Stimulated activated CD4-positive, alpha-beta T cell treated with anti-CD3 and anti-CD28 coated beads, Interleukin-2, amount 100 ng/mL, for 48 hours (primary cell): ENCODE results near the gene ARL3.
A peak's percentile ranks its signal among the peaks of the same experiment; 100 is the strongest.
"Not testable (repeated sequence)": the region's sequence is repeated elsewhere in the genome, so short reads cannot be mapped to it uniquely, and the experiment has no call there.

ENCODE experiments used
- DNase-seq, 2 donors: peaks; one replicate each; pipeline ENCODE4 v3.0.0-alpha.2; 2020

The ARL3 gene

GRCh38 chr10:102735065-102735562, 20.9 kb upstream of the ARL3 start:
- DNase-seq, result no peak

GRCh38 chr10:102732661-102733060, 18.5 kb upstream of the ARL3 start:
- DNase-seq, result no peak

DNA sequence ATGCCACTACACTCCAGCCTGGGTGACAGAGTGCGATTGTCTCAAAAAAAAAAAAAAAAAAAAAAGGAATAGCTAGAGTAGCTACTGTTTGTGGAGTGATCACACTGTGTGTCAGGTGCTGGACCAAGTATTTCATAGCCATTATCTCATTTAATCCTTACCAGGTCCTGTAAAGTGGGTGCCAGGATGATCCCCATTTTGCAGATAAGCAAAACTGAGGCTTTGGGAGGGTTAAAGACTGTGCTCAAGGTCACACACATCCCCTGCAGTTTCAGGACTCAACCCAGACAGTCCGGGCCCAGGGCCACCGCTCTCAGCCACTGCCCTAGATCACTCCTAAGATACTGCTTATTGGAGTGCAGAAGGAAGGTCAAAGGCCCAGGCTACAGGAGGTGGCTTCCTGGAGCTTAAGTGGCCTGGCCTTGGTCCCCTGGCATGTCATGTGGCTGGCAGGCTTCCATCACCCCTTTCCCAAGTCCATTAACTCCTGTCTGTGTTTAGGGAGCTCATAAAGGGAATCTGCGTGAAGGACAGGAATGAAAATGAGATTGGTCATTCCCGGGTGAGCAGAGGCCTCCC, 17.1 kb upstream of the ARL3 start:
- DNase-seq, result no peak

DNA sequence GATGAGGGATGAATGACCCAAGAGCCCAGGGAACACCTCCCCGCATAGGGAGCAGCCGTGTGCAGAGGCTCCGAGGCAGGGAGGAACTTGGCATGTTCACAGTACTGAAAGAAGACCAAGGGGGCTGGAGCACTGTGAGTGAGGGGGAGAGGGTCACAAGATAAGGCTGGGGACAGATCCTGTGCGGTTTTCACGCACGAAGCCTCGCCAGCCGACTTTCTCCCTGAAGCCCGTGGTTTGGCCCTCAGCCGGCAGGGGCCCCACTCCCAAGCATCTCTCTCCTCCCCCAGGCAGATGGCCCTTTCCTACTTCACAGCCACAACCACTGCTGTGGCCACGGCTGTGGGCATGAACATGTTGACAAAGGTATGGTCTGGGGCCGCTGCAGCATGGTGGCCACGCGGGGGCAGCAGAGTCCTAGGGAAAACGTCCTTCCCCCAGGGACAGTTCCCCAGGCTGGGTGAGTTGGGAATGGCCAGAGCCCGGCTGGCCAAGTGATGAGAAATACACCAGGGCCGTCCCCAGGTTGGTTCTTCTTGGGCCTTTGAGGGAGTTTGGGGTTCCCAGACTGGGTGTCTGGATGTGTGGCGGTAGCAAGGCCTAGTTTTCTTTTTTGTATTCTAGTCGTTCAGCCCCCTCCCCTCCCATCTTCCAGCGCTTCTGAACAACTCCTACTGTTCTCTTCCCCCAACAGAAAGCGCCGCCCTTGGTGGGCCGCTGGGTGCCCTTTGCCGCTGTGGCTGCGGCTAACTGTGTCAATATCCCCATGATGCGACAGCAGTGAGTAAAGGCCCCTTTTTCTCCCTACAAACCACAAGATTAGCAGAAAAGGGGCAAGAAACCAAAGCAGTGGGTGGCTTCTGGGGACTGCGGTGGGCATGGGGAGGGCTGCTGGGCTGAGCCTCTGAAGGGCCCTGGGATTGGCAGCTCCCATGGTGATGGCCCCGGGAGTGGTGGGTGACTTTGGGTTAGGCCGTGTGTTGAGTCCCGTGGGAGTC, 15.1 kb upstream of the ARL3 start:
- peak; percentile 51 to 57 for DNase-seq

- DNase-seq, result no peak
Observed at GRCh38 chr10:102727037-102727818, 13.0 kb upstream of the ARL3 start.

- DNase-seq, result no peak
Observed at GRCh38 chr10:102726274-102726673, 12.1 kb upstream of the ARL3 start.

GRCh38 chr10:102723989-102724388, 9.8 kb upstream of the ARL3 start:
- DNase-seq, result no peak

DNA sequence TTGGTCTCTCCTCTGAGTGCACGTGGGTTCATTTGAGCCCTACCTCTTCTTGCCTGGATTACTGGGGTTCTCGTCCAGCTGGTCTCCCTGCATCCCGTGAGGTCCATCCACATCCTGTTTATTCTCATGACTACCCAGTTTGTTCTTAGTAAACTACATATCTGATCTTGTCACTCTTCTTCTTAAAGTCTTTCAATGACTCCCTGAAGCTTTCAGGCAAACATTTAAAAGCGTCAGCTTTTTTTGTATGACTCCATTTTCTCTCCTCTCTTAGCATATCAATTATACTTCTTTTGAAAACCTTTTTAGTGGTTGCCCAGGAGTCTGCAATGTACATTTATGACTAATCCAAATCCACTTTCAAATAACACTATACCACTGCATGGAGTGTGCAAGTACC, 7.8 kb upstream of the ARL3 start:
- no peak for DNase-seq

DNA sequence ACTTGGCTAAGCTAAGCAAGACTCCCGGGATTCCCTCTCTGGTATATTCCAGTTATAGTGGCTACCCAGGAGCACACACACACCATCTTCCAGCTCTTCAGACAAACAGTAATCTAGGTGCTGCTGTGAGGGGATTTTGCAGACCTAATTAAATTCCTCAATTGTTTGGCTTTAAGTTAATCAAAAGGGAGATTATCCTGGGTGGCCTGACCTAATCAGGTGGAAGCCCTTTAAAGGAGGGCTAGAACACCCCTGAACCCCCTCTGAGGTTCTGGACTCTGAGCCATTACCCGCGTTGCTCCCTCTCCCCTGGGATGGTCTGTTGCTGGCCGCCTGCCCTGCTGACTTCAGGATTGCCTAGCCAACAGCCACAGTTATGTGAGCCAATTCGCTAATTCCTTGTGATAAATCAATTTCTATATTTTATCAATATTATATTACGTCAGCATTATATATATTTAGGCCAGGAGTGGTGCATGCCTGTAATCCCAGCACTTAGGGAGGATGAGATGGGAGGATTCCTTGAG, 6.6 kb upstream of the ARL3 start:
- no peak for DNase-seq

DNA sequence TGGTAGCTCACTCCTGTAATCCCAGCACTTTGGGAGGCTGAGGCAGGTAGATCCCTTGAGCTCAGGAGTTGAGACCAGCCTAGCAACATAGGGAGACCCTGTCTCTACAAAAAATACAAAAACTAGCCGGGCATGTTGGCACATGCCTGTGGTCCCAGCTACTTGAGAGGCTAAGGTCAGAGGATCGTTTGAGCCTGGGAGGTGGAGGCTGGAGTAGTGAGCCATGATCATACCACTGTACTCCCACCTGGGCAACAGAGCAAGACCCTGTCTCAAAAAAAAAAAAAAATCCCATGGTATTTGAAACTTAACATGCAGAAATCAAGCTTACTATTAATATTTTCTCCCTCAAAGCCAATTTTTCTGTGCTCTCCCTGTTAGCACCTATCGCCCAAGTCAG, 6.1 kb upstream of the ARL3 start:
- DNase-seq, result no peak

- no peak for DNase-seq
Observed at GRCh38 chr10:102718220-102718619, 4.0 kb upstream of the ARL3 start.

DNA sequence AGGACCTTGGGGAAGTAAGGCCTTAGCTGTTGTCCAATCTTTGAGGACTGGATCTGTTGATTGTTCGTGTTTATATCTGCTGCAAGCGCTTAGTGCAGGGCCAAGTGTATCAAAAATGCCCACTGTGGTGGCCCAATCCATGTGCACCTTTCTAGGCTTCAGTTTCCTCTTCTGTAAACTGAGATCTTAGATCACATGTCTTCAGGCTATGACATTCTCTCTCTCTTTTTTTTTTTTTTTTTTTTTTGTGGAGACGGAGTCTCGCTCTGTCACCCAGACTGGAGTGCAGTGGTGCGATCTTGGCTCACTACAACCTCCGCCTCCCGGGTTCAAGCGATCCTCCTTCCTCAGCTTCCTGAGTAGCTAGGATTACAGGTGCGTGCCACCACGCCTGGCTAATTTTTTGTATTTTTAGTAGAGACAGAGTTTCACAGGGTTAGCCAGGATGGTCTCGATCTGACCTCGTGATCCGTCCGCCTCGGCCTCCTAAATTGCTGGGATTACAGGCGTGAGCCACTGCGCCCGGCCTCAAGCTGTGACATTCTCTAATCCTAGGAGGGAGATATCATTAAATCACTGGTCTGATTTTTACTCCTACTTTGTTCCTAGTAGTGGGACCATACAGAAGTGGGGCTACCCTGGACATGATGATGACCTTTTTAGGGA, 2.8 kb upstream of the ARL3 start:
- not testable (repeated sequence) for DNase-seq

DNA sequence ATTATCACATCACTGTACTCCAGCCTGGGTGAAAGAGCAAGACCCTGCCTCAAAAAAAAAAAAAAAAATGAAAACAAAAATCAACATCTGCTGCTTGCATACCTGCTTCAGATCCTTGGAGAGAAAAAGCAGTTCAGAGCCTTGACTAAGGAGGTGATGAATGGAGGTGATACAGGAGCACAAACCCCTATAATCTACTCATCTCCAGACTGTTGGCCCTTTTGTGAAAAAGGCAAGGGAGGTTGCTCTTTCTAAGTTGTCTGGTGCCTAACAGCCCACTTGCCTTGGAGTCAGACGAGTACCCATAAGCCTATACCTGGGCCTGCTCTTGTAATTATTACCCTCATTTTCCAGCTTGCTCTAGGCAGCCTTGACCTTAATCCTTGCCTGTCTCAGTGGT, 1.7 kb upstream of the ARL3 start:
- no peak for DNase-seq

DNA sequence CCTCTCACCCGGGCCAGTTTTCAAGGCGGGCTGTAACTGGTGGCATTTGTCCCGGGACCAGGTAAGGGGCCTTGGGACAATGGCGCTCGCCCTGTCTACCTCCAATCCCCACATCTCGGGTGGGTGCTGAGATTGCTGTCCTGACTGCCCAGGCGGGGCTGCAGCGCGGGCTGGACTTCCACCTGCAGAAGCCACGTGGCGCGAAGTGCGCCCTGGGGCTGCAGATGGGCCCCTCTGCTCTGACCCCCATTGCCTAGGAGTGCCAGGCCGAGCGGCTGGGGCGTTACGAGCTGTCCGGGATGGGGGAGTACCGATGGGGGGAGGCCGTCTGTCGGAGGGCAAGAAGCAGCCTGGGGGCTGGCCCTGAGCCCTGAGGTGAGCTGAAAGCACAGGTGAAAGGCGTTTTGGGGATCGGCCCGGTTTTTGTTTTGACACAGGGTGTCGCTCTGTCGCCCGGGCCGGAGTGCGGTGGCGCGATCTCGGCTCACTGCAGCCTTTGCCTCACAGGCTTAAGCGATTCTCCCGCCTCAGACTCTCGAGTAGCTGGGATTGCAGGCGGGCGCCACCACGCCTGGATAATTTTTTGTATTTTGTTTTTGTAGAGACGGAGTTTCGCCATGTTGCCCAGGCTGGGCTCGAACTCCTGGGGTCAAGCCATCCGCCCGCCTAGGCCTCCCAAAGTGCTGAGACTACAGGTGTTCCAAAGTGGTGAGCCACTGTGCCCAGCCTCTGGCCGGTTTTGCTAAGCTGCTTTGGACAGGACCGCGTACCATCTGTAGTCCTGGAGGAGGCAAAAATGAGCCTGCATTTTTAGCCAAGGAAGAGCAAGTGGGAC, 641 bp upstream of the ARL3 start, which contains the start of gene SFXN2:
Gene SFXN2, plus strand, starts transcription at position 16 of the 835 bp plus-strand sequence. CDS start 12,001 bp downstream, outside the sequence.
- DNase-seq, result peak; percentile 40 to 41

- DNase-seq, result no peak
Observed at GRCh38 chr10:102713539-102713813, 721 bp downstream of the ARL3 start.

DNA sequence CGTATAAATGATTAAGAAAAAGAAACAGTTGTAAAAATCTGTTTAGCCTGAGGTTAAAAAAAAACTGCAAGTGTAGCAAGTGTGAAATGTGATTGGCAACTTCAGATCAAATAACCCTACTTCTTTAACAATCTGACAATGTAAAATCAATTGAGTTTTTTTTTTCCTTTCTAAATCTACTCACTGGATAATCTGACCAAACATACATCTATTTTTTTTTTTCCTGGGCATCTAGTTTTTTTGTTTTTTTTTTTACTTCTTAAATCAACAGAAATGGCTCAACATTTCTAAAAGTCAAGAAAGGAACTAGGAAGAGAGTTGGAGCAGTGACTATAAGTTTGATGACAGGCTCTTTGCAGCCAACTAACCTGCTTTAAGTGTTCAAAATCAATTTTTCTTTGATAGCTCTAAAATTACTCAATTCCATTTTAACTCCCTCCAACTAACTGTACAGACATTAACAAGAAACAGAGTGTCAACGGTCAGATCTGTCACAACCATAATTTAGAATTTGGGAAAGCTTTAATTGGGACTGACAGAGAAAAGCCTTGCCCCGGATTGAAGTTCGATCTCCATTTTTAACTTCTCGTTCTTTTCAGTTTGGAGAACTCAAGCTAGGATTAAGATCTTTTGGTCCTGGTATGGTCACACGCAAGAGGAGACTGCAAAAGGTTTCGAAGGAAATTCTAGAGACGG, 1.2 kb downstream of the ARL3 start:
- no peak for DNase-seq

GRCh38 chr10:102712089-102712488, 2.1 kb downstream of the ARL3 start:
- no peak for DNase-seq

DNA sequence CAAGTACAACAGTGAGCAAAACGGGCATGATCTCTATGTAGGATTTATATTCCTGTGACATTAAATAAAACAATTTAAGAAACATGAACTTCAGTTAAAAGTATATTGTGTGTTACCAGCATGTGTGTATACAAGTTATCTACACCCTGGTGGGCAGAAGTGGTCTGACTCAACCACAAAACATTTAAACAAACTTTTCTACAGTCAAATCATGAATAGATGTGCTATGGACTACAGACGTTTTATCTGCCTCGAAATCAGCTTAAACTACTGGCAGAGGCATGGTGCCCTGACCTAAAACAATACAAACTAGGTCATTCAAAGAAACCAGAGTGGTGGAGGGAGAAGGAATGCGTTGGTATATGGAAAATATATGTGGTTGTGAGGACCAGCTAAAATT, 3.6 kb downstream of the ARL3 start:
- no peak for DNase-seq

- no peak for DNase-seq
Observed at GRCh38 chr10:102705531-102705930, 8.7 kb downstream of the ARL3 start.

- DNase-seq, result no peak
Observed at GRCh38 chr10:102704915-102705314, 9.3 kb downstream of the ARL3 start.

- DNase-seq, result no peak
Observed at GRCh38 chr10:102702742-102703141, 11.5 kb downstream of the ARL3 start.
